Stimulated activated naive CD8-positive, alpha-beta T cell treated with anti-CD3 and anti-CD28 coated beads, Interleukin-15, Interleukin-2, amounts not matched to agents 100 ng/mL and 50 ng/mL, for 24 hours (primary cell): ENCODE measurements around the gene VPS39.

Experiments used
- H3K27ac Mint-ChIP-seq: one replicate; pipeline ENCODE4 v1.8.0; 2021; ENCODE audit warnings: mild to moderate bottlenecking, mixed read lengths
- H3K27me3 Mint-ChIP-seq: one replicate; pipeline ENCODE4 v1.8.0; 2021; ENCODE audit warnings: mixed read lengths
- H3K36me3 Mint-ChIP-seq: one replicate; pipeline ENCODE4 v1.8.0; 2021; ENCODE audit warnings: low read depth, mixed read lengths
- H3K4me1 Mint-ChIP-seq: one replicate; pipeline ENCODE4 v1.8.0; 2021; ENCODE audit warnings: low read depth, mixed read lengths
- H3K4me3 Mint-ChIP-seq: one replicate; pipeline ENCODE4 v1.8.0; 2021; ENCODE audit warnings: mild to moderate bottlenecking, mixed read lengths
- H3K9me3 Mint-ChIP-seq: one replicate; pipeline ENCODE4 v1.8.0; 2021; ENCODE audit warnings: mixed read lengths

Gene VPS39

GRCh38 chr15:42182961-42183360 lies 25.1 kb downstream of the VPS39 start:
- Mint-ChIP-seq H3K9me3 (no peaks in the 10 kb centered on the region), H3K27ac (peak overlapping the region; percentile 16), H3K4me3 (no peak overlapping the region), H3K4me1 (no peaks in the 10 kb centered on the region), H3K36me3 (peaks cover 82% of the 10 kb centered on the region), H3K27me3 (no peaks in the 10 kb centered on the region)

- Mint-ChIP-seq H3K4me3 (no peak overlapping the region), H3K9me3 (no peaks in the 10 kb centered on the region), H3K27ac (peak overlapping the region; percentile 16), H3K27me3 (no peaks in the 10 kb centered on the region), H3K36me3 (peaks cover 80% of the 10 kb centered on the region), H3K4me1 (no peaks in the 10 kb centered on the region)
Measured at GRCh38 chr15:42182328-42182886, 25.7 kb downstream of the VPS39 start.

- Mint-ChIP-seq H3K4me3 (no peak overlapping the region), H3K9me3 (no peaks in the 10 kb centered on the region), H3K27me3 (no peaks in the 10 kb centered on the region), H3K27ac (no peak overlapping the region), H3K4me1 (no peaks in the 10 kb centered on the region), H3K36me3 (peaks cover 69% of the 10 kb centered on the region)
Measured at GRCh38 chr15:42178056-42178455, 30.0 kb downstream of the VPS39 start.

- Mint-ChIP-seq H3K36me3 (peaks cover 74% of the 10 kb centered on the region), H3K4me1 (peaks cover 9% of the 10 kb centered on the region), H3K4me3 (no peak overlapping the region), H3K9me3 (no peaks in the 10 kb centered on the region), H3K27me3 (no peaks in the 10 kb centered on the region), H3K27ac (no peak overlapping the region)
Measured at GRCh38 chr15:42175671-42176070, 32.4 kb downstream of the VPS39 start.

GRCh38 chr15:42172475-42172874 lies 35.6 kb downstream of the VPS39 start:
- Mint-ChIP-seq H3K27ac (no peak overlapping the region), H3K27me3 (no peaks in the 10 kb centered on the region), H3K4me1 (peaks cover 9% of the 10 kb centered on the region), H3K4me3 (no peak overlapping the region), H3K36me3 (peaks cover 76% of the 10 kb centered on the region), H3K9me3 (no peaks in the 10 kb centered on the region)

- Mint-ChIP-seq H3K4me1 (peaks cover 9% of the 10 kb centered on the region), H3K9me3 (no peaks in the 10 kb centered on the region), H3K4me3 (no peak overlapping the region)
Measured at GRCh38 chr15:42171795-42172194, 36.3 kb downstream of the VPS39 start.

GRCh38 chr15:42171122-42171521 lies 37.0 kb downstream of the VPS39 start:
- no peaks in the 10 kb centered on the region for H3K9me3 Mint-ChIP-seq
- peaks cover 9% of the 10 kb centered on the region for H3K4me1 Mint-ChIP-seq
- peaks cover 82% of the 10 kb centered on the region for H3K36me3 Mint-ChIP-seq
- H3K4me3 Mint-ChIP-seq = no peak overlapping the region
- no peaks in the 10 kb centered on the region for H3K27me3 Mint-ChIP-seq
- no peak overlapping the region for H3K27ac Mint-ChIP-seq

More at GRCh38 chr15:42171795-42172194, 36.3 kb downstream of the VPS39 start:
- peaks cover 78% of the 10 kb centered on the region for H3K36me3 Mint-ChIP-seq
- peak overlapping the region; percentile 50 for H3K27ac Mint-ChIP-seq
- no peaks in the 10 kb centered on the region for H3K27me3 Mint-ChIP-seq

- no peak overlapping the region for H3K4me3 Mint-ChIP-seq
- H3K27ac Mint-ChIP-seq = no peak overlapping the region
- peaks cover 72% of the 10 kb centered on the region for H3K36me3 Mint-ChIP-seq
- no peaks in the 10 kb centered on the region for H3K9me3 Mint-ChIP-seq
- H3K27me3 Mint-ChIP-seq = no peaks in the 10 kb centered on the region
- H3K4me1 Mint-ChIP-seq = peaks cover 5% of the 10 kb centered on the region
Measured at GRCh38 chr15:42166225-42166940, 41.7 kb downstream of the VPS39 start.

GRCh38 chr15:42165106-42165505 lies 43.0 kb downstream of the VPS39 start:
- H3K27ac Mint-ChIP-seq = no peak overlapping the region
- no peaks in the 10 kb centered on the region for H3K9me3 Mint-ChIP-seq
- no peak overlapping the region for H3K4me3 Mint-ChIP-seq
- peaks cover 62% of the 10 kb centered on the region for H3K36me3 Mint-ChIP-seq
- H3K27me3 Mint-ChIP-seq = no peaks in the 10 kb centered on the region
- H3K4me1 Mint-ChIP-seq = no peaks in the 10 kb centered on the region

- Mint-ChIP-seq H3K27ac (no peak overlapping the region), H3K9me3 (no peaks in the 10 kb centered on the region), H3K4me1 (no peaks in the 10 kb centered on the region), H3K36me3 (peaks cover 55% of the 10 kb centered on the region), H3K27me3 (no peaks in the 10 kb centered on the region), H3K4me3 (no peak overlapping the region)
Measured at GRCh38 chr15:42163947-42164550, 44.1 kb downstream of the VPS39 start.

- H3K4me1 Mint-ChIP-seq = peaks cover 5% of the 10 kb centered on the region
- no peak overlapping the region for H3K27ac Mint-ChIP-seq
- peaks cover 60% of the 10 kb centered on the region for H3K36me3 Mint-ChIP-seq
- no peaks in the 10 kb centered on the region for H3K9me3 Mint-ChIP-seq
- no peaks in the 10 kb centered on the region for H3K27me3 Mint-ChIP-seq
- no peak overlapping the region for H3K4me3 Mint-ChIP-seq
Measured at GRCh38 chr15:42163291-42163690, 44.8 kb downstream of the VPS39 start.

- no peak overlapping the region for H3K4me3 Mint-ChIP-seq
- peaks cover 5% of the 10 kb centered on the region for H3K4me1 Mint-ChIP-seq
- no peak overlapping the region for H3K27ac Mint-ChIP-seq
- no peaks in the 10 kb centered on the region for H3K9me3 Mint-ChIP-seq
- peaks cover 33% of the 10 kb centered on the region for H3K36me3 Mint-ChIP-seq
- H3K27me3 Mint-ChIP-seq = no peaks in the 10 kb centered on the region
Measured at GRCh38 chr15:42160136-42160535, 48.0 kb downstream of the VPS39 start.

GRCh38 chr15:42159381-42160015 lies 48.6 kb downstream of the VPS39 start:
- H3K27ac Mint-ChIP-seq = no peak overlapping the region
- no peaks in the 10 kb centered on the region for H3K27me3 Mint-ChIP-seq
- peaks cover 5% of the 10 kb centered on the region for H3K4me1 Mint-ChIP-seq
- no peak overlapping the region for H3K4me3 Mint-ChIP-seq
- peaks cover 33% of the 10 kb centered on the region for H3K36me3 Mint-ChIP-seq
- no peaks in the 10 kb centered on the region for H3K9me3 Mint-ChIP-seq

- peaks cover 5% of the 10 kb centered on the region for H3K4me1 Mint-ChIP-seq
- H3K4me3 Mint-ChIP-seq = no peak overlapping the region
- H3K36me3 Mint-ChIP-seq = peaks cover 30% of the 10 kb centered on the region
- H3K9me3 Mint-ChIP-seq = no peaks in the 10 kb centered on the region
- H3K27me3 Mint-ChIP-seq = no peaks in the 10 kb centered on the region
- no peak overlapping the region for H3K27ac Mint-ChIP-seq
Measured at GRCh38 chr15:42158941-42159340, 49.2 kb downstream of the VPS39 start.
